Neural progenitor cell (in vitro differentiated cells): ENCODE results near the gene VPS26A. TPM values are rescaled to one million over a fixed set of nuclear protein-coding genes. Genes with fewer than 3 reads are reported as not detected.
A peak's percentile ranks its signal among the peaks of the same experiment; 100 is the strongest.

Experiments used
- DNase-seq: peaks from one replicate; pipeline ENCODE4 v3.0.0-alpha.2; 2016; ENCODE audit warnings: low spot score
- H2AFZ ChIP-seq: fragments of 200-600 bp; sonication (generic); replicated peaks from 2 replicates; pipeline ENCODE4 v1.6.1; 2016; ENCODE audit warnings: antibody characterized with exemption
- H3F3A ChIP-seq: fragments of 200-600 bp; sonication (generic); 2 replicates; pipeline ENCODE4 v1.6.1; 2016; ENCODE audit warnings: antibody characterized with exemption, low read depth
- H3K27ac ChIP-seq: fragments of 200-600 bp; sonication (generic); 2 replicates; pipeline ENCODE4 v1.5.1; 2016; ENCODE audit warnings: mild to moderate bottlenecking
- H3K27me3 ChIP-seq: fragments of 200-600 bp; sonication (generic); 2 replicates; pipeline ENCODE4 v1.6.1; 2016; ENCODE audit warnings: mild to moderate bottlenecking, moderate library complexity
- H3K36me3 ChIP-seq: fragments of 200-600 bp; sonication (generic); 2 replicates; pipeline ENCODE4 v1.5.1; 2016
- H3K4me1 ChIP-seq: fragments of 200-600 bp; sonication (generic); 2 replicates; pipeline ENCODE4 v1.6.1; 2016; ENCODE audit warnings: mixed run types
- H3K4me2 ChIP-seq: fragments of 200-600 bp; sonication (generic); 2 replicates; pipeline ENCODE4 v1.6.1; 2016
- H3K4me3 ChIP-seq: fragments of 200-600 bp; sonication (generic); 2 replicates; pipeline ENCODE4 v1.5.1; 2016
- H3K79me2 ChIP-seq: fragments of 200-600 bp; sonication (generic); 2 replicates; pipeline ENCODE4 v1.6.1; 2016; ENCODE audit warnings: low read depth
- H3K9ac ChIP-seq: fragments of 200-600 bp; sonication (generic); 2 replicates; pipeline ENCODE4 v1.6.1; 2016
- H3K9me3 ChIP-seq: fragments of 200-600 bp; sonication (generic); 2 replicates; pipeline ENCODE4 v1.5.1; 2016; ENCODE audit warnings: low read depth
- H4K20me1 ChIP-seq: fragments of 200-600 bp; sonication (generic); 2 replicates; pipeline ENCODE4 v1.6.1; 2016; ENCODE audit warnings: low read depth
- H3K27ac Mint-ChIP-seq: 3 replicates; pipeline ENCODE4 v1.8.0; 2021; ENCODE audit warnings: mixed read lengths
- H3K27me3 Mint-ChIP-seq: 2 replicates; pipeline ENCODE4 v1.8.0; 2022; ENCODE audit warnings: low read depth, mild to moderate bottlenecking, inconsistent platforms, moderate library complexity, mixed read lengths; ENCODE audit not compliant: insufficient read depth
- H3K36me3 Mint-ChIP-seq: 3 replicates; pipeline ENCODE4 v1.8.0; 2021; ENCODE audit warnings: mixed read lengths
- H3K4me1 Mint-ChIP-seq: 3 replicates; pipeline ENCODE4 v1.8.0; 2021; ENCODE audit warnings: mixed read lengths
- H3K4me3 Mint-ChIP-seq: 3 replicates; pipeline ENCODE4 v1.8.0; 2021; ENCODE audit warnings: mild to moderate bottlenecking, moderate library complexity, mixed read lengths
- H3K9me3 Mint-ChIP-seq: 3 replicates; pipeline ENCODE4 v1.8.0; 2020; ENCODE audit warnings: mixed read lengths
- CTCF ChIP-seq: fragments of 200-600 bp; sonication (generic); IDR thresholded peaks from 2 replicates; pipeline ENCODE4 v1.5.1; 2017; ENCODE audit warnings: antibody characterized with exemption, mild to moderate bottlenecking
- EZH2 ChIP-seq: fragments of 200-600 bp; sonication (generic); IDR thresholded peaks from 2 replicates; pipeline ENCODE4 v1.6.1; 2017; ENCODE audit warnings: antibody characterized with exemption, mild to moderate bottlenecking, moderate library complexity
- EZH2phosphoT487 ChIP-seq: fragments of 200-600 bp; sonication (generic); IDR thresholded peaks from 2 replicates; pipeline ENCODE4 v1.6.1; 2017; ENCODE audit warnings: antibody characterized with exemption
- total RNA-seq: library from RNA; depleted of rRNA; stranded (reverse); fragments of >200 nt; gene quantifications from 2 replicates; pipeline ENCODE4 v1.2.3, GENCODE V29; 2015; ENCODE audit warnings: low replicate concordance

The VPS26A gene
- total RNA-seq, 1 donor from 2014 or later = 56.0 TPM

DNA sequence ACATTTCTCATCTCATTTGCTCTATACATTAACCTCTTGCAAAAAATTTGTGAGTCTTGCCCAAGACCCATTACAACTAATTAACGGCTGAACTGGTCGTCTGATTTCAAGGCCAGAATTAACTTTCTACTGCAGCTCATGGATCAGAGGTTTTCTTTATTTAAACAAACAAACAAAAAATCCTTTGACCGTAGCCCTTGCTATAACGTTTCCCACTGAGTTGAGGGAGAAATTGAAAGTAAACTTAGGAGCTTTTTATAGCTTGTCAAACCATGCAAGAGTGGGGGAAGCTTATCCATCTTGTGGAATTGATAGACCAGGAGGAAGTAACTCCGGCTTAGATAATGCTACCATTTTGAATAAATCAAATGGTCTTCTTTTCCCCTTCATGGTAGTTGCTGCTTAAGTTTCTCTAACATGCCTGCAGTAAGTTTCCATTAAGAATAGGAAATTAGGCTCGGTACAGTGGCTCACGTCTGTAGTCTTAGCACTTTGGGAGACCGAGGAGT lies 32.8 kb upstream of the VPS26A start:
- Histone ChIP-seq H4K20me1 (no peaks in the 10 kb centered on the region), H3K9me3 (no peaks in the 10 kb centered on the region), H3K9ac (no peak overlapping the region), H3K36me3 (no peaks in the 10 kb centered on the region), H3K4me3 (no peak overlapping the region), H3K79me2 (no peaks in the 10 kb centered on the region), H3K4me2 (no peak overlapping the region), H2AFZ (no peak overlapping the region), H3K4me1 (peaks cover 2% of the 10 kb centered on the region), H3K27me3 (no peaks in the 10 kb centered on the region), H3F3A (peaks cover under 1% of the 10 kb centered on the region), H3K27ac (no peak overlapping the region)
- Mint-ChIP-seq H3K36me3 (no peaks in the 10 kb centered on the region), H3K9me3 (no peaks in the 10 kb centered on the region), H3K4me3 (no peak overlapping the region), H3K27me3 (peaks cover 4% of the 10 kb centered on the region), H3K4me1 (peaks cover 2% of the 10 kb centered on the region), H3K27ac (no peak overlapping the region)
- DNase-seq = no peak
- no peak for TF ChIP-seq CTCF

DNA sequence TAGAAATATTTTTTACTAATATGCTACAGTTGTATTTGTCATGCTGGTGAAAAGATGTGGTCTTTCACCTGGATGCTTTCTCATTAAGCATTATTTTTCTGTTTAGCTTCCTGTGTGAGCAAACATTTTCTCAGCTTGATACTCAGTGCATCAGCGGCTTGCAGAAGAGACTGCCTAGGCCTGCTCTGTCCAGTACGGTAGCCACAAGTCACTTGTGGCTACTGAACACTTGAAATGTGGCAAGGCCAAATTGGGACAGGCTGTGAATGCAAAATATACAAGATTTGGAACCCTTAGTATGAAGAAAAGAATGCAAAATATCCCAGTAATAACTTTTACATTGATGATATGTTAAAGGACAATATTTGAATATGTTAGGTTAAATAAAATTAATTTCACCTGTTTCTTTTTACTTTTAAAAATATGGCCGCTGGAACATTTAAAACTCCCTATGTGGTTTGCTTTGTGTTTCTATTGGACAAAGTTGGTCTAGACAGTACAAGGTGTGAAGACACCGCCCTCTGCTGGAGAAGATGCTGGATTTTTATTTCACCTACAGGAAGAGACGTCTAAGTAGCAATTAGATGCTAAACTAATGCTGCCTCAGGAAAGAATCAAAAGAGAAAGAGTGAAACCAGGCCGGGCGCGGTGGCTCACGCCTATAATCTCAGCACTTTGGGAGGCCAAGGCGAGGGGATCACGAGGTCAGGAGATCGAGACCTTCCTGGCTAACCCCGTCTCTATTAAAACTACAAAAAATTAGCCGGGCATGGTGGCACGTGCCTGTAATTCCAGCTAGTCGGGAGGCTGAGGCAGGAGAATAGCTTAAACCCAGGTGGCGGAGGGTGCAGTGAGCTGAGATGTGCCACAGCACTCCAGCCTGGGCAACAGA lies 30.8 kb upstream of the VPS26A start:
- Histone ChIP-seq H3K4me1 (no peaks in the 10 kb centered on the region), H3K9ac (no peak overlapping the region), H4K20me1 (no peaks in the 10 kb centered on the region), H3K79me2 (no peaks in the 10 kb centered on the region), H3K27ac (no peak overlapping the region), H3K27me3 (no peaks in the 10 kb centered on the region), H2AFZ (peak overlapping the region; percentile 78), H3K4me2 (no peak overlapping the region), H3K36me3 (no peaks in the 10 kb centered on the region), H3K4me3 (no peak overlapping the region), H3K9me3 (no peaks in the 10 kb centered on the region), H3F3A (no peaks in the 10 kb centered on the region)
- no peaks in the 10 kb centered on the region for H3K4me1 Mint-ChIP-seq
- no peak overlapping the region for H3K4me3 Mint-ChIP-seq
- no peaks in the 10 kb centered on the region for H3K36me3 Mint-ChIP-seq
- H3K27me3 Mint-ChIP-seq = no peaks in the 10 kb centered on the region
- no peaks in the 10 kb centered on the region for H3K9me3 Mint-ChIP-seq
- peak; percentile 80 for DNase-seq
- no peak overlapping the region for H3K27ac Mint-ChIP-seq
- TF ChIP-seq EZH2phosphoT487 = no peak
- peak; percentile 85 for TF ChIP-seq CTCF

- Histone ChIP-seq H3K27ac (no peak overlapping the region), H3K9me3 (no peaks in the 10 kb centered on the region), H3K4me3 (no peak overlapping the region), H3K4me2 (no peak overlapping the region), H3K27me3 (no peaks in the 10 kb centered on the region), H3K79me2 (no peaks in the 10 kb centered on the region), H3K4me1 (no peaks in the 10 kb centered on the region), H3K36me3 (no peaks in the 10 kb centered on the region), H3K9ac (no peak overlapping the region), H2AFZ (no peak overlapping the region), H4K20me1 (no peaks in the 10 kb centered on the region), H3F3A (no peaks in the 10 kb centered on the region)
- H3K27me3 Mint-ChIP-seq = no peaks in the 10 kb centered on the region
- H3K9me3 Mint-ChIP-seq = no peaks in the 10 kb centered on the region
- no peak overlapping the region for H3K4me3 Mint-ChIP-seq
- no peaks in the 10 kb centered on the region for H3K4me1 Mint-ChIP-seq
- no peak for DNase-seq
- no peak overlapping the region for H3K27ac Mint-ChIP-seq
- H3K36me3 Mint-ChIP-seq = no peaks in the 10 kb centered on the region
- TF ChIP-seq EZH2phosphoT487 (no peak), EZH2 (no peak), CTCF (no peak)
These were observed 30.0 kb upstream of the VPS26A start for GRCh38 chr10:69093933-69094332.
